ENCODE data around the gene EDEM3.
"Not testable (repeated sequence)": the region's sequence is repeated elsewhere in the genome, so short reads cannot be mapped to it uniquely, and the experiment has no call there.

The EDEM3 gene

GRCh38 chr1:184691719-184692324 is 62.8 kb downstream of the EDEM3 start:
- H3K4me3 ChIP-seq (ENCODE audit: low read length) = no peak overlapping the region
- DNase-seq (ENCODE audit: low read depth, low spot score) = peak; percentile 9

DNA sequence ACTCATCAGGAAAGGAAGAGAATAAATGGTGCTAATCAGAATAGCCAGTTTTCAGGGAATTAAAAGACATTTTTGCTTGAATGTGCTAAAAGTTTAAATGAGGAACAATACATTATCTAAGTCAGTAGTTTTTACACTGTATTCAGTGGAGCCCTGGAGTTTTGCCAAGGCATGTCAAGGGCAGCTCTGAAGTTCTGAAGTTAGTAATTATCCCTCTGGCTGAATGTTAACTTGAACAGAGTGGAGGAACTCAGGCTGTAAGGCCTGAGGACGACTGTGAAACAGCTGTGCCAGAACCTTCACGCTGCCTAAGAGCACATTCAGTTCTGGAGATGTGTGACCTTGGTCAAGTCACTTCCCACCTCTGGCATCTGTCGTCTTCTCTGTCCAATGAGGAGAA is 68.1 kb downstream of the EDEM3 start:
- no peak for DNase-seq (ENCODE audit: low read depth, low spot score)

DNA sequence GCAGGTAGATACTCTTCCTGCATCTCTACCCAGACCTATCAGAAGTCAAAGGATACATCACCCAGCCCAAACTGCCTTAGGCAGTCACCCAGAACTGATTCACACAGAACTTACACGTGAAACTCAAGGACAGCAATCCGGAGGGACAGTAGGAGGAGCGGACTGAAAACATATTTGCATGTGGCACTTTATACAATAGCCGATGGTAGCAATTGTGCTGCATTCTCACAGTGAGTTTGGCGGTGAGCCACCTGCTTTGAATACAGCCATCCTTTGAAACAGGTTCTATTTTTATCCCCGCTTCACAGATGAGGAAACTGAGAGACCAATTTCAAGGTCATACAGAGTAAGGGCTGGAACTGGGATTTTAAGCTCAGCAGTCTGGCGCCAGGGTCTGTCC is 69.5 kb downstream of the EDEM3 start:
- no peak for DNase-seq (ENCODE audit: low read depth, low spot score)
- no peak overlapping the region for H3K4me3 ChIP-seq (ENCODE audit: low read length)

More for the DNA sequence above, 68.1 kb downstream of the EDEM3 start:
- no peak overlapping the region for H3K4me3 ChIP-seq (ENCODE audit: low read length)

- H3K4me3 ChIP-seq (ENCODE audit: low read length) = no peak overlapping the region
- DNase-seq (ENCODE audit: low read depth, low spot score) = no peak
Observed at GRCh38 chr1:184684285-184685074, 70.2 kb downstream of the EDEM3 start.

DNA sequence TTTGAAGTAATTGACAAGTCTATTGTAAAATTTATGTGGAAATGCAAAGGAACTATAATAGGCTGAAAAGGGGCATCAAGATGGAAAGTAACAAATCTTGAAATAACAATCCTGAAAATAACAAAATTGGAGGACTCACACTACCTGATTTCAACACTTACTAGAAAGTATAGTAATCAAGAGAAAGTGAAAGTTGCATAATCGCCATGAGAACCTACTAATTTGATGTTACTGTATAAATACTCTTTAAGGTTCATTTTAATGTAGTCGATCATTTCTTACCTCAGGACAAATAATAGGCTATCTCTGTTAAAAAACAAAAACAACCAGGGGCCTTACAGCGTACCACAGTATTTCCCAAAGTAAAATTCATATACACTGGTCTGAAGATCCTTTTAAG is 71.7 kb downstream of the EDEM3 start:
- no peak for DNase-seq (ENCODE audit: low read depth, low spot score)
- no peak overlapping the region for H3K4me3 ChIP-seq (ENCODE audit: low read length)

DNA sequence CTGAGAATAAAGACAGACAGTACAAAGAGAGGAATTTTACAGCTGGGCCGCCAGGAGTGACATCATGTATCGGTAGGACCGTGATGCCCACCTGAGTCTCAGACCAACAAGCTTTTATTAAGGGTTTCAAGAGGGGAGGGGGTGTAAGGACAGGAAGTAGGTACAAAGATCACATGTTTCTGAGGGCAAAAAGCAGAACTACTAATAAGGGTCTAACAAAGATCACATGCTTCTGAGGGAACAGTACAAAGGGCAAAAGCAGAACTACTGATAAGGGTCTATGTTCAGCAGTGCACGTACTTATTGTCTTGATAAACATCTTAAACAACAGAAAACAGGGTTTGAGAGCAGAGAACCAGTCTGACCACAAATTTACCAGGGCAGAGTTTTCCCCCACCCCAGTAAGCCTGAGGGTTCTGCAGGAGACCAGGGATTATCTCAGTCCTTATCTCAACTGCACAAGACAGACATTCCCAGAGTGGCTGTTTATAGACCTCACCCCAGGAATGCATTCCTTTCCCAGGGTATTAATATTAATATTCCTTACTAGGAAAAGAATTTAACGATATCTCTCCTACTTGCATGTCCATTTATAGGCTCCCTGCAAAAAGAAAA is 73.9 kb downstream of the EDEM3 start:
- not testable (repeated sequence) for DNase-seq (ENCODE audit: low read depth, low spot score); H3K4me3 ChIP-seq (ENCODE audit: low read length)

DNA sequence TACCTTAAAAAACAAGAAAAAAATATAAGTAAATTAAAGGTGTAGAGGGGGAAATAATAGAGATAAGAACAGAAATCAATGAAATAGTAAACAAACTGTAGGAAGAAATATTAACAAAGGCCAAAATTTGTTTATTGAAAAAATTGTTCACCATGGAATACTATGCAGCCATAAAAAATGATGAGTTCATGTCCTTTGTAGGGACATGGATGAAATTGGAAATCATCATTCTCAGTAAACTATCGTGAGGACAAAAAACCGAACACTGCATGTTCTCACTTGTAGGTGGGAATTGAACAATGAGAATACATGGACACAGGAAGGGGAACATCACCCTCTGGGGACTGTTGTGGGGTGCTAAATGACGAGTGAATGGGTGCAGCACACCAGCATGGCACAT is 75.2 kb downstream of the EDEM3 start:
- DNase-seq (ENCODE audit: low read depth, low spot score) = not testable (repeated sequence)

GRCh38 chr1:184677344-184677743 is 77.3 kb downstream of the EDEM3 start:
- DNase-seq (ENCODE audit: low read depth, low spot score) = no peak
- H3K4me3 ChIP-seq (ENCODE audit: low read length) = no peak overlapping the region

More for the DNA sequence above, 75.2 kb downstream of the EDEM3 start:
- H3K4me3 ChIP-seq (ENCODE audit: low read length) = not testable (repeated sequence)

DNA sequence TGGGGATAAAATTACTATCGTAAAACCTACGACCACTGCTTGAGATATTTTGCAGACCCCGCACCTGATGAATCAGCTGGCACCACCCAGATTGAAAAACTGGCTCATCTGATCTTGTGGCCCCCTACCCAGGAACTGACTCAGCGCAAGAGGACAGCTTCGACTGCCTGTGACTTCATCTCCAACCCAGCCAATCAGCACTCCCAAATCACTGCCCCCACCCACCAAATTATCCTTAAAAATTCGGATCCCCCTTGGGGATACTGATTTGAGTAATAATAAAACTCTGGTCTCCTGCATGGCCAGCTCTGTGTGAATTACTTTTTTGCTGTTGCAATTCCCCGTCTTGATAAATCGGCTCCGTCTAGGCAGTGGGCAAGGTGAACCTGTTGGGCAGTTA is 81.4 kb downstream of the EDEM3 start:
- DNase-seq (ENCODE audit: low read depth, low spot score) = no peak
- H3K4me3 ChIP-seq (ENCODE audit: low read length) = no peak overlapping the region

GRCh38 chr1:184672013-184672726 is 82.5 kb downstream of the EDEM3 start:
- no peak overlapping the region for H3K4me3 ChIP-seq (ENCODE audit: low read length)
- no peak for DNase-seq (ENCODE audit: low read depth, low spot score)

GRCh38 chr1:184669391-184669790 is 85.3 kb downstream of the EDEM3 start:
- H3K4me3 ChIP-seq (ENCODE audit: low read length) = no peak overlapping the region
- DNase-seq (ENCODE audit: low read depth, low spot score) = no peak

DNA sequence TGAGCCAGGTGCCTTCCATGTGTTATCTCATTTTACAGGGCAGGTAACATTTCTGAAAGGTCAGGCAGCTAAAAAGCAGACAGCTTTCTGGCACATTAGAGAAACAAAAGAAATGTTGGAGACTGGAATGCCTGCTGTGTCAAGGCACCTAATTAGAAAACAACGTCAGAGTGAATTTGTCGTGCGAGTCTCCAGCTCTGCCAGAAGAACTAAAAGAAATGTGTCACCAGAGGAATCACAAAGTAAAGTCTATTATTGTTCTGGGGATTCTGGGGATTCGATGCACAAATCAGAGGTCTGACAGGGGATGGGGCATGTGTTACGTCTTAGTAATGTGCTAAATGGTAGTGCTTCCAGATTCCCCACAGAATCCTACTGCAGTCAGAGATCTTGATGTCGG is 89.3 kb downstream of the EDEM3 start:
- no peak for DNase-seq (ENCODE audit: low read depth, low spot score)
- H3K4me3 ChIP-seq (ENCODE audit: low read length) = no peak overlapping the region

DNA sequence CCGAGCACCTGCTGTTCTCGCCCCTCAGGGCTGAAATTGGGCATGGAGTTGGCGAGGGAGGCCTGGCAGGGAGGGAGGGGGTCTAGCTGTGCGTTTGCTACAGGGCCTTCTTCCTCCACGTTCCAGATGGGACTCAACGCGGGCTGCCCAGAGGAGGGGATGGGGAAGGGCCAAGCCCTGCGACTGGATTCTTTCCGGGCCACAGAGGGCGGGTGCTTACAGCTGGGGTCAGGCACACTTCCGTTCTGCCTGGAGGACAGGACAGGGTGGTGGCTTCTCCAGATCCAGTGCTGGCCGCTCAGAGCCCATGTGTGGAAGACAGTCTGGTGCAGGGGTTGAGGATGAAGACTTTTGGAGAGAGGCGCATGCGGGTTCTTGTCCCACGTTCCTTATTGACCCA is 90.0 kb downstream of the EDEM3 start:
- DNase-seq (ENCODE audit: low read depth, low spot score) = no peak
- no peak overlapping the region for H3K4me3 ChIP-seq (ENCODE audit: low read length)

DNA sequence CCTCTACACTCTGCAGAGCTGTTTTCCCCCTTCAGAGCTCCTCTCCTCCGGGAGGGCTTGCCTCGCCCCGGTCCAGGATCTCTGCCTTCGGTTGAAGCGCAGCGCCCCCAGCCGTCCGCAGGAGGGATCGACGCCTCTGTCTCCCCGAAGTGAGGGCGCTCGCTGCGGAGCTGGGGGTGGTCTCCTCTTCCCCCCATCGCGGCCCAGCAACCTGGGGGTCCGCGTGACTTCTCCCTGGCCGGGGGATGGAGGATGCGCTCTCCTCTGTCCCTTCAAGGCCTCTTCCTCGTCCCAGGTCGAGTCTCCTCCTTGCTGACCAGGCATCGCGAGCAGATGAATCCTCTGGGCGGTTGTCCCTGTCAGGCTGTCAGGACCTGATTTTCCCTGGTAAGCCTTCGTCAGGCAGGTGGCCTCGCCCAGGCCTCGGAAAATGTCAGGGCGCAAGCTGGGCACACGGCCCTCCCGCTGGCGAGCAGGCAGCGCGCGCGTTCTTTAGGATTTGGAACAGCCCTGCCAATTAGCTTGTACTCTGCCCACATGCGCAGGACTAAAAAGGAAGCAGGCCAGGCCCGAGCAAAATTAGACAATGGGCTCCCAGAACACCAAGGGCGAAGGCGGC is 90.5 kb downstream of the EDEM3 start:
- DNase-seq (ENCODE audit: low read depth, low spot score) = peak; percentile 18
- no peak overlapping the region for H3K4me3 ChIP-seq (ENCODE audit: low read length)

GRCh38 chr1:184661801-184662200 is 92.9 kb downstream of the EDEM3 start:
- no peak for DNase-seq (ENCODE audit: low read depth, low spot score)

DNA sequence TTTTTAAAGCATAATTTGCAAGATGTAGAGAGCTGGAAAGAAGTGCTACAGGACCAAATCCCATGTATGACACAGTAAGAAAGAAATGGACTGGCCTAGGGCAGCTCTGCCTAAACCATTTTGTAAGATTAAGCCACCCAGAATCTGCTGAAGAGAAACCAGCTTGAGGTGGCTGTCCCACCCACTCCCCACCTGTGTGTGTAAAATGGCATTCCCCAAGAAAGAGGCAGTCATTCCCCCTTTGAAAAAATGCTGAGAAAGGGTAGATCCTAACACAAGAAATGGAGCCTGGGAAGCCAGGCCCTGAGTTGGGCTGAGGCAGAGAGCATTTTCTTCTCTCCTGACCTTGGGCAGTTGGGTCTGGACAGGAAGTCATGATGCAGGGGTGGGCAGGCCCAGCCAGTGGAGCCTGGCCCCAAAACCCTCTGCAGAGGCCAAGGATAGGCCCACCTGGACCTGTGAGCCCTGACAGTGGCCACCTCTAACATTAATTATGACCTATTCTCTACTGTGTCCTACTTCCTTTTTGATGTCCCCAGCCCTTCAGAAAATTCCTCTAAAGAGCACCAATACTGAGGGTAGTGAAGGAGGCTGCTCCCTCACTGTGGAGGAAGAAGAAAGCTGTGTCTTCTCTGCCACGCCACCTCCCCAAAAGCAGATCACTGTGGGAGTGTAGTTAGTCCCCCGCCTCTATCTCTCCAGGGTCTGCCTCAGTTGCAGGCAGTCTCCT is 94.0 kb downstream of the EDEM3 start:
- no peak overlapping the region for H3K4me3 ChIP-seq (ENCODE audit: low read length)
- no peak for DNase-seq (ENCODE audit: low read depth, low spot score)

More at GRCh38 chr1:184661801-184662200, 92.9 kb downstream of the EDEM3 start:
- H3K4me3 ChIP-seq (ENCODE audit: low read length) = no peak overlapping the region

DNA sequence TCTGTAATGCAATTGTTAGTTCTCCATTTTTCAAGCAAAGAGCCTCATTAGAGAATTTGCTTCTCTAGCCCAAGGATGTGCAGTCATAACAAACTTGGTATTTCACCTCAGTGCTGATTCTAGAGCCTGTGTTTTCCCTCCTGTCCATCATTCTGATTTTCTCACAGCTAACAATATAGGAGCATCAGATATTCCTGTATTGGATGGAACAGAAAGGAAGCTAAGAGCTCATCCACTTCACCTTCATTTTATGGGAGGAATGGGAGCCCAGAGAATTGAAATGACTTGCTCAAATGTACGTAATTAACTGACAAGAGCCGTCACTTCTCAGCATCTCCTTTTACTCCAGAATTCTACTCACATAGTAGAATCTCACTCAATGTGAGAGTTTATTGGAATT is 96.6 kb downstream of the EDEM3 start:
- H3K4me3 ChIP-seq (ENCODE audit: low read length) = no peak overlapping the region
- DNase-seq (ENCODE audit: low read depth, low spot score) = no peak

DNA sequence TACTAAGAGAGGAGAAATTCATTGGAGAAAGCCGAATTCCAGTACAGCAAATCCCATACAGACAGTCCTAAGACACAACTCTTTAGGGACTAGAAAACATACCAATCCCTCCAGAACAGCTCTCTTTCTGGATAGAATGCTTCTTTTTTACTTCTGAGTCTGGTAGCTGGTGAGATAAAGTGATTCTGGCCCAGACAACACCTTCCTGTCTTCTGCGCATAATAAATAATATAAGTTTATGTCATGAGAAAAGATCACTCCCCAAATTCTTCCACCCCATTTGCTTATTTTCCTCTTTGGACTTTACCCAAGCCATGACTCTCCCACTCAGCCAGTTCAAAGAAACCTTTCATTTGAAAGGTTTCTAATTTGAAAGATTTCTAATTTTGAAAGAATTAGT is 98.4 kb downstream of the EDEM3 start:
- H3K4me3 ChIP-seq (ENCODE audit: low read length) = no peak overlapping the region
- DNase-seq (ENCODE audit: low read depth, low spot score) = no peak

DNA sequence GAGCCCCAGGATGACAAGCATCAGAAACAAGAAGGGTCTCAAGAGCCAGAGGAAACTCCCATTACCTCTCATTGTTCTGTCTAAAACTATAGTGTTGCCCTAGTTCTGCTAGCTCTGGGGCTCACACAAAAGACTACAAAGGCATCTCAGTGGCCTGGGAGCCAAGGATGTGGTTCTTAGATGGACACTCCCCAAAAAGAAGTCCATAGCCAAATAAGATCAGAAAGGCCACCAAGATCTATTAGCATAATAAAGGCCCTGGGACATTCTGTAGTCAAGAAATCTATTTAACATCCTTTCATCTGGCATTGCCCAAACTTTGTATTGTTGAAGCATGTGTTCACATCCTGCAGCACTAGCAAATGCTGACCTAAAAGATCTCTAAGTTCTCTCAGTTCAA is 99.5 kb downstream of the EDEM3 start:
- DNase-seq (ENCODE audit: low read depth, low spot score) = no peak
- H3K4me3 ChIP-seq (ENCODE audit: low read length) = no peak overlapping the region
